A549 (cell line): ENCODE results near the gene PDX1.
"Not testable (repeated sequence)": the region's sequence is repeated elsewhere in the genome, so short reads cannot be mapped to it uniquely, and the experiment has no call there.

Source experiments
- CTCF ChIP-seq: fragments of >200 bp; sonication (Bioruptor Twin); formaldehyde crosslinking; IDR thresholded peaks from 3 replicates; pipeline ENCODE4 v1.5.1; 2016
- MAX ChIP-seq: IDR thresholded peaks from 2 replicates; pipeline ENCODE4 v1.6.1; 2012
- RFX5 ChIP-seq: fragments of 450-650 bp; IDR thresholded peaks from 2 replicates; pipeline ENCODE4 v1.7.1; 2014; ENCODE audit warnings: antibody characterized with exemption, mild to moderate bottlenecking, moderate library complexity
- SREBF2 ChIP-seq: fragments of 450-650 bp; IDR thresholded peaks from 2 replicates; pipeline ENCODE4 v1.6.1; 2014; ENCODE audit warnings: mild to moderate bottlenecking, moderate library complexity

GRCh38 chr13:27964206-27964605 lies 44.4 kb downstream of the PDX1 start:
- not testable (repeated sequence) for TF ChIP-seq CTCF, RFX5, MAX, SREBF2
